K562 (cell line): ENCODE results near the gene IKZF3.

ENCODE experiments used
- CREB1 ChIP-seq, 2 experiments: sonication (generic) in 1 of 2; formaldehyde crosslinking in 1 of 2; IDR thresholded peaks; 2 replicates each; pipeline versions ENCODE4 v1.6.1 to v1.8.0; 2012 to 2022; ENCODE audit warnings: inconsistent platforms in 1 of 2, mild to moderate bottlenecking in 1 of 2, missing genetic modification reagents in 1 of 2, moderate library complexity in 1 of 2
- E4F1 ChIP-seq: fragments of 250-450 bp; sonication (Bioruptor Pico); IDR thresholded peaks from 2 replicates; pipeline ENCODE4 v1.5.0; 2021; ENCODE audit warnings: mild to moderate bottlenecking, borderline replicate concordance
- NFYB ChIP-seq: IDR thresholded peaks from 2 replicates; pipeline ENCODE4 v1.6.1; 2011; ENCODE audit warnings: mild to moderate bottlenecking, moderate library complexity; ENCODE audit not compliant: insufficient read length; ENCODE audit errors: extremely low read depth
- RB1 ChIP-seq: fragments of 450-650 bp; IDR thresholded peaks from 2 replicates; pipeline ENCODE4 v1.6.1; 2017; ENCODE audit warnings: low read depth, mild to moderate bottlenecking
- TCF7 ChIP-seq: sonication (generic); IDR thresholded peaks from 2 replicates; pipeline ENCODE4 v1.6.1; 2016; ENCODE audit warnings: antibody characterized with exemption, borderline replicate concordance
- TF ChIP-seq, protein P1 (sequence below), 3 experiments: IDR thresholded peaks in 2 of 3; conservative IDR thresholded peaks in 1 of 3; 2 replicates each; pipeline ENCODE4 v1.5.1; 2011 to 2012; ENCODE audit warnings: low read length in 3 of 3, mild to moderate bottlenecking in 3 of 3, control low read depth in 2 of 3, improper control_type of control experiment in 1 of 3, inconsistent platforms in 1 of 3, low read depth in 1 of 3, mixed read lengths in 1 of 3, moderate library complexity in 1 of 3; ENCODE audit not compliant: insufficient read depth in 2 of 3

DNA sequence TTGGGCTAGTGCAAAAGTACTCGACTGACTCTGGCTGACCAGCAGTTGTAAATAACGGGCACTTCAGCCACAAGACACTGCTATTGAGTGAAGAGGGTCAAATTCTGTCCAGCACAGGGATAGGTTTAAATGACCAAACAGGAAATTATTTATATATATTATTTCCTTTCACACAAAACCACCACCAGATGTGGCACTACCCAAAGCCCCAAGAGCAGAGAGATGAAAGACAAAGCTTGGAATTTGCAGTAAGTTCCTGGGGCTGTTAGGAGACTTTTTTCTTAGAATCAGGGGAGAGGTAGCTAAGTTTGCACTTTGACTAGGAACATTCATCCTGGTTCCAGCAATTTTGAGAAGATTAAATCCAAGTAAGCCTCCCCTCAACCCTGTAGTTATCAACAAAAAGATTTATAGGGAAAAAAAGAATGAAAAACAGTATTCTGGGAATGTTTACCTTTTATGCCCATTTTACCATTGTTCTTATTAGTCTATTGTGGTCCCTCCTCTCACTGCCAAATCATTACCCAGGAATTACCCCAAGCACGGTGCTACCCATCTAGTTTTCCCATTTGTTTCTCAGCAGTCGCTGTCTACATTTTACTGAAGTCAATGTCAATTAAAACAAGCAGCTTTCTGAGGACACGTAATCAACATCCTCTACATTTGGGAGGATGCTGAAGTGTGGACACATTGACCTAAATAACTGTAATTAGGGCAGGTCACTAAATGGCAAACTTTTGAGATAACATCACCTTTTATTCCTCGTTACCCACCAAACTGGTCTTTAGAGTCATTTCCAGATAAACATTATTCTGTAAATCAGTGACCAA lies 82.9 kb downstream of the IKZF3 start:
- no peak for TF ChIP-seq RB1
- no peak for TF ChIP-seq E4F1 (CRISPR knock-in tag)
- TF ChIP-seq NFYB = no peak
- no peak for TF ChIP-seq CREB1 (IDR thresholded peaks at IDR 0.05)
- TF ChIP-seq CREB1 (CRISPR knock-in tag; IDR thresholded peaks at IDR 0.05) = no peak
- TF ChIP-seq, protein P1, sequence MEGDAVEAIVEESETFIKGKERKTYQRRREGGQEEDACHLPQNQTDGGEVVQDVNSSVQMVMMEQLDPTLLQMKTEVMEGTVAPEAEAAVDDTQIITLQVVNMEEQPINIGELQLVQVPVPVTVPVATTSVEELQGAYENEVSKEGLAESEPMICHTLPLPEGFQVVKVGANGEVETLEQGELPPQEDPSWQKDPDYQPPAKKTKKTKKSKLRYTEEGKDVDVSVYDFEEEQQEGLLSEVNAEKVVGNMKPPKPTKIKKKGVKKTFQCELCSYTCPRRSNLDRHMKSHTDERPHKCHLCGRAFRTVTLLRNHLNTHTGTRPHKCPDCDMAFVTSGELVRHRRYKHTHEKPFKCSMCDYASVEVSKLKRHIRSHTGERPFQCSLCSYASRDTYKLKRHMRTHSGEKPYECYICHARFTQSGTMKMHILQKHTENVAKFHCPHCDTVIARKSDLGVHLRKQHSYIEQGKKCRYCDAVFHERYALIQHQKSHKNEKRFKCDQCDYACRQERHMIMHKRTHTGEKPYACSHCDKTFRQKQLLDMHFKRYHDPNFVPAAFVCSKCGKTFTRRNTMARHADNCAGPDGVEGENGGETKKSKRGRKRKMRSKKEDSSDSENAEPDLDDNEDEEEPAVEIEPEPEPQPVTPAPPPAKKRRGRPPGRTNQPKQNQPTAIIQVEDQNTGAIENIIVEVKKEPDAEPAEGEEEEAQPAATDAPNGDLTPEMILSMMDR (IDR thresholded peaks at IDR 0.05 in 2 of 3, conservative IDR thresholded peaks at IDR 0.05 in 1 of 3; ENCODE audit: insufficient read depth in 2 of 3, low read depth in 1 of 3, low read length in 3 of 3) = no peak
- no peak for TF ChIP-seq TCF7
